HepG2 (cell line): ENCODE data around the gene CDK5RAP1. TPM values are rescaled to one million over a fixed set of nuclear protein-coding genes. Genes with fewer than 3 reads are reported as not detected.

Experiments
- ATAC-seq: fragments of 200-7000 bp; cut with Tn5 transposase; 3 replicates; pipeline ENCODE4 v1.9.1; 2020; ENCODE audit warnings: mild to moderate bottlenecking, moderate library complexity
- BruUV-seq: library from RNA; stranded (reverse); fragments of 400-500 nt; replicated peaks from 2 replicates; lab custom pipeline; 2021; lab: Mats Ljungman, UMichigan
- CTCF ChIA-PET: fragments of 300-600 bp; formaldehyde crosslinking; extraction: SDS; loops from one replicate; lab custom pipeline; 2021; ENCODE audit warnings: low total read pairs, inconsistent platforms, low intra/inter-chr PET ratio; lab: Yijun Ruan, JAX
- POLR2A ChIA-PET: fragments of 350-600 bp; sonication (Branson Sonifier 250); formaldehyde crosslinking; loops from one replicate; lab custom pipeline; 2020; ENCODE audit warnings: antibody characterized with exemption, inconsistent platforms; lab: Yijun Ruan, JAX
- DNase-seq: peaks from one replicate; pipeline ENCODE4 v3.0.0-alpha.2; 2015; ENCODE audit warnings: low spot score
- FAIRE-seq: peaks from 3 replicates; lab custom pipeline; 2011; peaks lifted over from hg19 to GRCh38; lab: Jason Lieb, UNC
- H2AFZ ChIP-seq: one replicate; pipeline ENCODE4 v1.6.1; 2011; ENCODE audit warnings: low read length, inconsistent platforms
- H3K27ac ChIP-seq: fragments of 300-600 bp; 3 replicates; pipeline ENCODE4 v1.8.0; 2011; ENCODE audit warnings: mixed run types, mild to moderate bottlenecking, mixed read lengths, low read length, inconsistent platforms; ENCODE audit not compliant: insufficient read depth; ENCODE audit errors: extremely low read length
- H3K27me3 ChIP-seq, 2 experiments: fragments of 200-600 bp in 1 of 2; 2 replicates in 1 of 2; 3 replicates in 1 of 2; pipeline versions ENCODE4 v1.6.0 to v1.8.0; 2011; ENCODE audit warnings: low read length in 2 of 2, mild to moderate bottlenecking in 2 of 2, moderate library complexity in 2 of 2, inconsistent platforms in 1 of 2; ENCODE audit not compliant: insufficient read depth in 2 of 2, control insufficient read depth in 1 of 2
- H3K36me3 ChIP-seq, 2 experiments: fragments of 200-600 bp in 1 of 2; replicated peaks in 1 of 2; 2 replicates in 1 of 2; 3 replicates in 1 of 2; pipeline versions ENCODE4 v1.5.1 to v1.8.0; 2011; ENCODE audit warnings: low read length in 2 of 2, inconsistent platforms in 1 of 2; ENCODE audit not compliant: insufficient read depth in 2 of 2, control insufficient read depth in 1 of 2
- H3K4me1 ChIP-seq: 2 replicates; pipeline ENCODE4 v1.5.1; 2012; ENCODE audit warnings: low read length, inconsistent platforms; ENCODE audit not compliant: insufficient read depth
- H3K4me2 ChIP-seq: 2 replicates; pipeline ENCODE4 v1.6.0; 2011; ENCODE audit warnings: low read depth, low read length, inconsistent platforms
- H3K4me3 ChIP-seq, 3 experiments: fragments of 200-600 bp in 1 of 3; sonication (generic), shearing (Covaris generic) in 1 of 3; replicated peaks in 1 of 3; 2 replicates each; pipeline ENCODE4 v1.5.1; 2011 to 2016; ENCODE audit warnings: low read length in 3 of 3, inconsistent platforms in 2 of 3, low read depth in 2 of 3, mild to moderate bottlenecking in 2 of 3, control low read depth in 1 of 3, mixed read lengths in 1 of 3; ENCODE audit not compliant: insufficient read depth in 1 of 3
- H3K79me2 ChIP-seq: one replicate; pipeline ENCODE4 v1.6.1; 2011; ENCODE audit warnings: low read length, inconsistent platforms; ENCODE audit not compliant: insufficient read depth
- H3K9ac ChIP-seq: 2 replicates; pipeline ENCODE4 v1.6.0; 2011; ENCODE audit warnings: mild to moderate bottlenecking, low read depth, low read length, inconsistent platforms; ENCODE audit not compliant: insufficient read depth
- H3K9me3 ChIP-seq: 2 replicates; pipeline ENCODE4 v1.5.1; 2012; ENCODE audit warnings: mild to moderate bottlenecking, low read length
- H4K20me1 ChIP-seq: 2 replicates; pipeline ENCODE4 v1.6.0; 2011; ENCODE audit warnings: inconsistent platforms, mild to moderate bottlenecking, low read length, moderate library complexity; ENCODE audit not compliant: insufficient read depth
- ADNP ChIP-seq: sonication (generic); formaldehyde crosslinking; IDR thresholded peaks from 2 replicates; pipeline ENCODE4 v1.4.0; 2020; ENCODE audit warnings: missing genetic modification reagents
- FOXA1 ChIP-seq, 2 experiments: fragments of 450-650 bp in 1 of 2; sonication (generic) in 1 of 2; formaldehyde crosslinking in 1 of 2; IDR thresholded peaks; 2 replicates each; pipeline versions ENCODE4 v1.4.0 to v1.6.1; 2016 to 2020; ENCODE audit warnings: missing genetic modification reagents in 1 of 2
- FOXA3 ChIP-seq: IDR thresholded peaks from 2 replicates; pipeline ENCODE4 v1.6.1; 2016; ENCODE audit warnings: missing genetic modification reagents, missing compliant biosample characterization
- KAT8 ChIP-seq: IDR thresholded peaks from 2 replicates; pipeline ENCODE4 v1.6.1; 2016; ENCODE audit warnings: missing genetic modification reagents, missing compliant biosample characterization
- NR1H2 ChIP-seq: sonication (generic); formaldehyde crosslinking; IDR thresholded peaks from 2 replicates; pipeline ENCODE4 v1.8.1; 2022; ENCODE audit warnings: low read depth, missing genetic modification reagents, borderline replicate concordance
- PAF1 ChIP-seq: IDR thresholded peaks from 2 replicates; pipeline ENCODE4 v1.6.1; 2016; ENCODE audit warnings: missing genetic modification reagents, missing compliant biosample characterization
- REST ChIP-seq, 2 experiments: IDR thresholded peaks; 2 replicates each; pipeline ENCODE4 v1.6.1; 2011 to 2012; ENCODE audit warnings: low read length in 2 of 2, borderline replicate concordance in 1 of 2, low read depth in 1 of 2, mild to moderate bottlenecking in 1 of 2, moderate library complexity in 1 of 2
- SOX13 ChIP-seq, 3 experiments: fragments of 450-650 bp in 1 of 3; sonication (generic) in 1 of 3; formaldehyde crosslinking in 1 of 3; IDR thresholded peaks in 2 of 3; conservative IDR thresholded peaks in 1 of 3; 2 replicates each; pipeline versions ENCODE4 v1.5.0 to v1.6.1; 2016 to 2020; ENCODE audit warnings: antibody characterized with exemption in 1 of 3, mild to moderate bottlenecking in 1 of 3, missing compliant biosample characterization in 1 of 3, missing genetic modification reagents in 1 of 3, moderate library complexity in 1 of 3
- TEAD3 ChIP-seq: optimal IDR thresholded peaks from 2 replicates; pipeline ENCODE3; 2016; ENCODE audit warnings: borderline replicate concordance
- ZHX2 ChIP-seq, 2 experiments: sonication (generic) in 1 of 2; formaldehyde crosslinking in 1 of 2; IDR thresholded peaks; 2 replicates each; pipeline versions ENCODE4 v1.6.1 to v1.9.0; 2014 to 2022; ENCODE audit warnings: antibody characterized with exemption in 1 of 2, borderline replicate concordance in 1 of 2, inconsistent platforms in 1 of 2, low read depth in 1 of 2, missing genetic modification reagents in 1 of 2
- ZMYM3 ChIP-seq: sonication (generic); formaldehyde crosslinking; IDR thresholded peaks from 2 replicates; pipeline ENCODE4 v1.5.1; 2020; ENCODE audit warnings: mild to moderate bottlenecking, missing genetic modification reagents
- ZNF224 ChIP-seq: sonication (generic); formaldehyde crosslinking; IDR thresholded peaks from 2 replicates; pipeline ENCODE4 v1.5.0; 2020; ENCODE audit warnings: mild to moderate bottlenecking, missing genetic modification reagents
- WGBS: methylation state at CpG from one replicate; pipeline ENCODE4 v1.1.6; 2017; ENCODE audit warnings: low lambda C conversion rate; 5-methylcytosine and 5-hydroxymethylcytosine counted together
- in situ Hi-C: cut with HindIII; loops from 2 replicates; pipeline ENCODE4 v1.10.0; 2017; ENCODE audit warnings: low pct_unique_long_range_greater_than_20kb; ENCODE audit not compliant: extremely low pct_ligation_motif_present
- intact Hi-C: fragments of 100-400 bp; cut with micrococcal nuclease; formaldehyde crosslinking; loops from one replicate; pipeline ENCODE4 v1.10.0; 2022; ENCODE audit not compliant: unreplicated experiment
- polyA plus RNA-seq, 8 experiments: library from polyadenylated mRNA; depleted of rRNA in 3 of 8; stranded (reverse) in 7 of 8; unstranded in 1 of 8; fragments of >200 nt; fragmentation: Illumina TruSeq in 4 of 8; extraction: Trizol in 4 of 8; gene quantifications; 2 replicates each; pipeline versions ENCODE4 v1.2.1 to v1.2.3, GENCODE V29; 2011 to 2016; ENCODE audit warnings: low read depth in 4 of 8, missing spikeins in 1 of 8, mixed read lengths in 1 of 8; ENCODE audit not compliant: insufficient read depth in 1 of 8
- total RNA-seq, 5 experiments: library from RNA; depleted of rRNA; stranded (reverse); fragments of >200 nt; fragmentation: Illumina TruSeq; extraction: Trizol; gene quantifications; 2 replicates each; pipeline ENCODE4 v1.2.3, GENCODE V29; 2016; ENCODE audit warnings: low read depth in 1 of 5

The CDK5RAP1 gene
- total and polyA plus RNA-seq, 2 of the 13 experiments (the other 11 are each of a cell fraction or from before 2014, with no cell fraction given), result 53.6 to 98.2 TPM

GRCh38 chr20:33352258-33353012 is 48.9 kb downstream of the CDK5RAP1 start (continued):
- no peak for TF ChIP-seq FOXA3
- no peak for TF ChIP-seq REST (IDR thresholded peaks at IDR 0.05; ENCODE audit: borderline replicate concordance in 1 of 2, low read depth in 1 of 2, low read length in 2 of 2)
- TF ChIP-seq NR1H2 (CRISPR knock-in tag), result no peak
- TF ChIP-seq ADNP, result no peak
- TF ChIP-seq PAF1 (CRISPR knock-in tag), result no peak

GRCh38 chr20:33351696-33352095 is 49.6 kb downstream of the CDK5RAP1 start:
- peak; percentile 54 for ATAC-seq
- ChIA-PET CTCF (no interaction called here), POLR2A (interaction anchor here (0.6 to 1.0 kb wide), 2 partner anchors 22 to 92 kb away, joined by 3 read pairs; partner anchors contain the start of gene SNTA1)
- 50% methylated on average over 3 of the region's 3 CpGs for WGBS
- no peak overlapping the region for H2AFZ ChIP-seq
- no peak overlapping the region for H3K4me3 ChIP-seq
- H4K20me1 ChIP-seq, result no peaks in the 10 kb centered on the region
- DNase-seq, result peak; percentile 64
- no peak overlapping the region for H3K4me2 ChIP-seq
- FAIRE-seq, result peak; percentile 51
- in situ Hi-C loops (no loop called here), intact Hi-C loops (no loop called here)
- BruUV-seq, result no TSS peak
- no peak overlapping the region for H3K27ac ChIP-seq
- no peak overlapping the region for H3K9ac ChIP-seq
- no peaks in the 10 kb centered on the region for H3K27me3 ChIP-seq
- H3K79me2 ChIP-seq, result no peaks in the 10 kb centered on the region
- H3K9me3 ChIP-seq, result no peaks in the 10 kb centered on the region
- H3K4me1 ChIP-seq, result peaks cover 10% of the 10 kb centered on the region
- H3K36me3 ChIP-seq, result peaks cover 0 to 9% of the 10 kb centered on the region in 2 experiments; a peak in 2 of 5 replicates
- TF ChIP-seq ZHX2 (IDR thresholded peaks at IDR 0.05; ENCODE audit: low read depth) (no peak), ZHX2 (CRISPR knock-in tag; IDR thresholded peaks at IDR 0.05; ENCODE audit: borderline replicate concordance) (no peak), ZNF224 (no peak), TEAD3 (CRISPR knock-in tag) (peak; percentile 69), KAT8 (CRISPR knock-in tag) (no peak), FOXA1 (IDR thresholded peaks at IDR 0.05) (no peak), FOXA1 (CRISPR knock-in tag; IDR thresholded peaks at IDR 0.05) (no peak), SOX13 (IDR thresholded peaks at IDR 0.05) (no peak), SOX13 (CRISPR knock-in tag; conservative IDR thresholded peaks at IDR 0.05 in 1 of 2, IDR thresholded peaks at IDR 0.05 in 1 of 2) (peak in 1 of 2 experiments; percentile 55; a peak in 1 of 4 replicates), ZMYM3 (CRISPR knock-in tag) (no peak)
